ACC112 (cell line): ENCODE measurements around the gene CDC42EP5.

ENCODE experiments used
- H2AFZ ChIP-seq: fragments of 200-600 bp; sonication (generic); one replicate; pipeline ENCODE4 v1.6.0; 2017; ENCODE audit warnings: antibody characterized with exemption, low read length; ENCODE audit not compliant: unreplicated experiment
- H3K27ac ChIP-seq: fragments of 200-600 bp; sonication (generic); 2 replicates; pipeline ENCODE4 v1.5.1; 2014; ENCODE audit warnings: low read depth, mild to moderate bottlenecking, antibody characterized with exemption, low read length, moderate library complexity
- H3K27me3 ChIP-seq: fragments of 200-600 bp; sonication (generic); 2 replicates; pipeline ENCODE4 v1.6.1; 2014; ENCODE audit warnings: mild to moderate bottlenecking, antibody characterized with exemption, low read length, moderate library complexity, mixed read lengths; ENCODE audit not compliant: insufficient read depth
- H3K36me3 ChIP-seq: fragments of 200-600 bp; sonication (generic); 2 replicates; pipeline ENCODE4 v1.6.1; 2016; ENCODE audit warnings: mild to moderate bottlenecking, antibody characterized with exemption, low read length, moderate library complexity, mixed read lengths; ENCODE audit not compliant: insufficient read depth
- H3K4me1 ChIP-seq: fragments of 200-600 bp; sonication (generic); one replicate; pipeline ENCODE4 v1.6.1; 2016; ENCODE audit warnings: low read length, mixed read lengths; ENCODE audit not compliant: insufficient read depth, unreplicated experiment, control insufficient read depth
- H3K4me3 ChIP-seq: fragments of 200-600 bp; sonication (generic); 2 replicates; pipeline ENCODE4 v1.5.1; 2014; ENCODE audit warnings: mild to moderate bottlenecking, low read depth, low read length
- H3K79me2 ChIP-seq: fragments of 200-600 bp; sonication (generic); one replicate; pipeline ENCODE4 v1.6.0; 2016; ENCODE audit warnings: low read length; ENCODE audit not compliant: control insufficient read depth, unreplicated experiment, insufficient read depth

Gene CDC42EP5

GRCh38 chr19:54444737-54445136 is 28.4 kb downstream of the CDC42EP5 start:
- no peaks in the 10 kb centered on the region for H3K36me3 ChIP-seq

GRCh38 chr19:54440641-54441040 is 32.5 kb downstream of the CDC42EP5 start:
- Histone ChIP-seq H3K27me3 (no peaks in the 10 kb centered on the region), H3K4me1 (no peaks in the 10 kb centered on the region), H2AFZ (no peak overlapping the region), H3K27ac (no peak overlapping the region), H3K36me3 (no peaks in the 10 kb centered on the region), H3K4me3 (no peak overlapping the region), H3K79me2 (no peaks in the 10 kb centered on the region)

More at GRCh38 chr19:54444737-54445136, 28.4 kb downstream of the CDC42EP5 start:
- H3K27me3 ChIP-seq = no peaks in the 10 kb centered on the region
- H3K27ac ChIP-seq = no peak overlapping the region
- peaks cover 6% of the 10 kb centered on the region for H3K4me1 ChIP-seq
- no peak overlapping the region for H3K4me3 ChIP-seq
- no peak overlapping the region for H2AFZ ChIP-seq
- peaks cover 21% of the 10 kb centered on the region for H3K79me2 ChIP-seq

GRCh38 chr19:54439174-54439851 is 33.8 kb downstream of the CDC42EP5 start:
- H3K79me2 ChIP-seq = no peaks in the 10 kb centered on the region
- H2AFZ ChIP-seq = no peak overlapping the region
- no peak overlapping the region for H3K27ac ChIP-seq
- no peaks in the 10 kb centered on the region for H3K27me3 ChIP-seq
- no peaks in the 10 kb centered on the region for H3K4me1 ChIP-seq
- no peaks in the 10 kb centered on the region for H3K36me3 ChIP-seq
- no peak overlapping the region for H3K4me3 ChIP-seq

GRCh38 chr19:54436628-54437252 is 36.4 kb downstream of the CDC42EP5 start:
- H3K27me3 ChIP-seq = no peaks in the 10 kb centered on the region
- no peak overlapping the region for H3K4me3 ChIP-seq
- H3K27ac ChIP-seq = no peak overlapping the region
- no peaks in the 10 kb centered on the region for H3K4me1 ChIP-seq
- no peak overlapping the region for H2AFZ ChIP-seq
- H3K36me3 ChIP-seq = no peaks in the 10 kb centered on the region
- H3K79me2 ChIP-seq = no peaks in the 10 kb centered on the region

- Histone ChIP-seq H2AFZ (no peak overlapping the region), H3K79me2 (no peaks in the 10 kb centered on the region), H3K4me3 (no peak overlapping the region), H3K27me3 (no peaks in the 10 kb centered on the region), H3K36me3 (no peaks in the 10 kb centered on the region), H3K4me1 (no peaks in the 10 kb centered on the region), H3K27ac (no peak overlapping the region)
Measured at GRCh38 chr19:54436031-54436523, 37.0 kb downstream of the CDC42EP5 start.

- H3K27me3 ChIP-seq = no peaks in the 10 kb centered on the region
- H3K27ac ChIP-seq = no peak overlapping the region
- H2AFZ ChIP-seq = no peak overlapping the region
- no peaks in the 10 kb centered on the region for H3K4me1 ChIP-seq
- no peak overlapping the region for H3K4me3 ChIP-seq
- no peaks in the 10 kb centered on the region for H3K79me2 ChIP-seq
- H3K36me3 ChIP-seq = no peaks in the 10 kb centered on the region
Measured at GRCh38 chr19:54435551-54436016, 37.5 kb downstream of the CDC42EP5 start.

GRCh38 chr19:54434873-54435214 is 38.3 kb downstream of the CDC42EP5 start:
- Histone ChIP-seq H3K79me2 (no peaks in the 10 kb centered on the region), H3K4me3 (no peak overlapping the region), H3K27ac (no peak overlapping the region), H3K27me3 (peaks cover 3% of the 10 kb centered on the region; the same call in 1 of the 2 replicates), H2AFZ (no peak overlapping the region), H3K36me3 (no peaks in the 10 kb centered on the region), H3K4me1 (no peaks in the 10 kb centered on the region)

- no peak overlapping the region for H3K27ac ChIP-seq
- H3K4me1 ChIP-seq = no peaks in the 10 kb centered on the region
- H3K27me3 ChIP-seq = peaks cover 8% of the 10 kb centered on the region; the same call in 1 of the 2 replicates
- no peaks in the 10 kb centered on the region for H3K36me3 ChIP-seq
- no peak overlapping the region for H2AFZ ChIP-seq
- H3K79me2 ChIP-seq = no peaks in the 10 kb centered on the region
- no peak overlapping the region for H3K4me3 ChIP-seq
Measured at GRCh38 chr19:54434112-54434872, 38.8 kb downstream of the CDC42EP5 start.

GRCh38 chr19:54433697-54434096 is 39.4 kb downstream of the CDC42EP5 start:
- no peak overlapping the region for H3K4me3 ChIP-seq
- no peaks in the 10 kb centered on the region for H3K36me3 ChIP-seq
- H3K4me1 ChIP-seq = no peaks in the 10 kb centered on the region
- no peaks in the 10 kb centered on the region for H3K79me2 ChIP-seq
- no peak overlapping the region for H2AFZ ChIP-seq
- peaks cover 8% of the 10 kb centered on the region; the same call in 1 of the 2 replicates for H3K27me3 ChIP-seq
- H3K27ac ChIP-seq = no peak overlapping the region

- no peak overlapping the region for H2AFZ ChIP-seq
- no peaks in the 10 kb centered on the region for H3K79me2 ChIP-seq
- peaks cover 8% of the 10 kb centered on the region; the same call in 1 of the 2 replicates for H3K27me3 ChIP-seq
- no peaks in the 10 kb centered on the region for H3K36me3 ChIP-seq
- H3K4me3 ChIP-seq = no peak overlapping the region
- no peak overlapping the region for H3K27ac ChIP-seq
- no peaks in the 10 kb centered on the region for H3K4me1 ChIP-seq
Measured at GRCh38 chr19:54432144-54432738, 40.9 kb downstream of the CDC42EP5 start.
